GM21515 (cell line): ENCODE data around the gene TMUB1.

Experiments used
- ATAC-seq: cut with Tn5 transposase; IDR thresholded peaks from one replicate; pipeline ENCODE4 v1.9.1; 2021; ENCODE audit not compliant: unreplicated experiment

TMUB1 gene

GRCh38 chr7:151104411-151105235 is 21.3 kb upstream of the TMUB1 start:
- ATAC-seq = no peak

- ATAC-seq = no peak
Observed at GRCh38 chr7:151103973-151104372, 20.7 kb upstream of the TMUB1 start.

DNA sequence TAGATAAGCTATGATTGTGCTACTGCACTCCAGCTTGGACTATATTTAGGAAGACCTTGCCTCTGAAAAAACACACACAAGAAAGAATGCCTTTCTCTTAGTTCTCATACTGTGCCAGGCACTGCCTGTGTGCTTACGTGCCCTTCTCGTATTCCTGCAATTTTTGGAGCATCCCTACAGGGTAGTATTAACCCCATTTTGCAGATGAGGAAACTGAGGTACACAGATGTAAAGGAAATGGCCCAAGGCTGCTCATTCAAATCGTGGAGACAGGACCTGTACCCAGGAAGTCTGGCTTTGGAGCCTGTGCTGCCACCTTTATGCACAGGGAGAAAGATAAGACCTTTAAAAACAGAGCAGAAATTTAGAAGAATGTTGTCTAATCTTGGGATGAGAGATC is 19.7 kb upstream of the TMUB1 start:
- ATAC-seq = no peak

DNA sequence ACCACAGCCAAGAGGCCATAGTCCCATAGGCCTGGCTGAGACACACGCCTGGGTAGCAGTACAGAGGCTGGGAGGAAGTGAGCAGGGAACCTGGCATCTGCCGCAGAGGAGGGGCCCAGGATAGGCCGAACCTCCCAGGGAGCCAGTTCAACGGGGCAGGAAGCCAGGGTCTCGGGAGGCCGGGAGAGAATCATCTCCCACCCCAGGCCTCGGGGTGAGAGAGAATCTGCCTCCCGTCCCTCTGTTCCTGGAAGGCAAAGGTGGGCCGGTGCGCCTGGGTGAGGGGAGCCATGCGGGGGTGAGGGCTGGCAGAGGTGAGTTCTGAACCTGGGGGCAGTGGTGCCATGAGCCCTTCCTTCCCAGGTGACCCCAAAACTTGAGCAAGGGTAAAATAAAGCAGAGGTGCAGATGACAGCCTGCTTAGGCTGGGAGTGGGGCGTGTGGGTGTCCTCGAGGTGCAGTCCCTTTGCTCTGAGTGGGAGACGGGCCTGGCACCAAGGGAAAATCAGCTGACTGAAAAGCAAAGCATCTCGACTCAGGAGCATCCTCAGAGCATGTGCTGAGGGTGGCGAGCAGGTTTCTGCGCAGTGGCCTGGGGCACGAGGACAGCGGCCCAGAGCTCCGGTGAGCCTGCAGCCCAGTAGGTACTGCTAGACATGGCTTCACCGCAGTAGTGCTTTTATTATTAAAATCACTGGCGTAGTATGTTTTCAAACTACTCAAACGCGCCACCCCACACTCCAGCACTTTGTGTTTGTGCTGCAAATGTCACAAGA is 18.5 kb upstream of the TMUB1 start:
- ATAC-seq = no peak

- ATAC-seq = no peak
Observed at GRCh38 chr7:151100921-151101320, 17.6 kb upstream of the TMUB1 start.

DNA sequence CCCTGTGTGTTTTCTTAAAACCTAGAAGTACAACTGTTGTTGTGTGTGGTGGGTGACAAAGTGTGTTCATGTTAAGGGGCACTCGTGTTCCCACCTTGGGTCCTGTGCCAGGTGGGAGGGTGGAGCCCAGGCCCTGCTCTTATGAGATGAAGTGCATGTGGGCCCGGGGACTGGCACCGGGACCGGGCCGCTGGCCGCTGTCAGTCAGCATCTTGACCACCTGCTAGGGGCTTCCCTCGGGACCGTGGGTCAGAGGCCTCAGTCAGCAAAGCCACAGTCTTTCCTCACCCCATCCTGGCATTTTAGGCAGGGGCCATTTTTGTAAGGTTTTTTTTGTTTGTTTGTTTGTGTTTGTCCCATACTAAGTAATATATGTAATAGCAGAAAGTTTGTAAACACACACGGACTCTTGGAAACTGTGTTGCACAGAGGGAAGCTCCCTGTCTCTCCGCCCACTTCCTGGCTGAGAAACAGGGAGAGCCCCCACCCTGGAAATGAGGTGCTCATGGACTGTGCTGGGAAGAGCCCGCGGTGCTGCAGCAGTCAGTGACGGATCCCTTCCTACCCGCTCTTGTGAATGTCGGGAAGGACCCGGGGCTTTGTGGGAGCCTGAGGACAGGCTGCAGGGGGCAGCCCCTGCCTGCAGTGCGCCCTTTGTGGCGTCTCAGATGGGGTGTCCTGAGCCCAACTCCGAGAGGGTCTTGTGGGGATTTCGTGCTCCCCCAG is 16.4 kb upstream of the TMUB1 start:
- ATAC-seq = no peak

- no peak for ATAC-seq
Observed at GRCh38 chr7:151095828-151096475, 12.7 kb upstream of the TMUB1 start.

DNA sequence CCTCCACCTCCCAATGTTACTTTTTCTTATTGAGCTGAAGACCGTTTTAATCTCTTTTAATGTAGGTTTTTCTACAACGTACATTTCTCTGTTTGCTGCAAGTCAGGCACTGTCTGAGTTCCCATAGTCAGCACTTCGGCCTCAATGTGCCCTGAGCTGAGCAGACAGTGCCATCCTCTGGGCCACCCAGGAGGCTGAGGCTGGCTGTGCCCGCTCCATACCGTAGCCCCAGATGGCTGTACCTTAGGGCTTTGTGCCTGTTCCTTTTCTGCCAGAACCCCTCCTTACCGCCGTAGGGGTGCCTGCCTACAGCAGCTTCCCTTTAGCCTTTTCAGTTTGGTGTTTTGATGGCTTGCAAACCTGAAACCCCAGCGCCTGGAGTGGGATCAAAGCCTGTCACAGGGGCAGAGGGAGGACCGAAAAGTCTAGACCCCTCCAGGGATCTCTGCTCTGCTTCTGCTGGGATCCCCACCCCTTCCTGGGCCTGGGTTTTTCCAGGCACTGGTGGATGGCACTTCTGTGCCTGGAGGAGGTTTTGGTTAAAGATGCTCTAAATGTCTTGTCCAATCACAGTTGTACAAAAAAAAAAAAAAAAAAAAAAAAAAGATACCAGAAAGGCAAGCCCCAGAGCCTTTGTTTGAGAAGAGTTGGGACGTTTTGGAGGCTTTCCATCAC is 12.0 kb upstream of the TMUB1 start:
- ATAC-seq = no peak

- ATAC-seq = no peak
Observed at GRCh38 chr7:151094675-151095074, 11.4 kb upstream of the TMUB1 start.

DNA sequence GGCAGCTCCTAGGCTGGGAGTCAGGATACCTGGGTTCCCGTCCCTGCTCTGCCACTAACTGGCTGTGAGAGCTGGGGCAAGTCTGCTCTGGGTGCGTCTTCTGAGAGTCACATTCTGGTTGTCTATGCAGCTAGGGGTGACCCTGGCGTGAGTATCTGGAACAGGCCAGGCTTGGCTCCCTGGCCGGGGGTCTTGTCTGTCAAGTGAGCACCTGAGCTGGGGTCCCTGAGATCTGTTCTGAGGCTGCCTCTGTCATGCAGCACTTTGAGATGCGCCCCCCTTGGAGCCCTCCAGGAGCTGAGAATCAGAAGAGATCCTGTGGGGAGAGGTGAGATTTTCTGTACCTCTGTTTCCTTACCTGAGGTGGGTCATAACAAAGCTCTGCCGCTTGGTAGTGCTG is 10.5 kb upstream of the TMUB1 start:
- ATAC-seq = no peak

GRCh38 chr7:151091988-151092387 is 8.7 kb upstream of the TMUB1 start:
- no peak for ATAC-seq

DNA sequence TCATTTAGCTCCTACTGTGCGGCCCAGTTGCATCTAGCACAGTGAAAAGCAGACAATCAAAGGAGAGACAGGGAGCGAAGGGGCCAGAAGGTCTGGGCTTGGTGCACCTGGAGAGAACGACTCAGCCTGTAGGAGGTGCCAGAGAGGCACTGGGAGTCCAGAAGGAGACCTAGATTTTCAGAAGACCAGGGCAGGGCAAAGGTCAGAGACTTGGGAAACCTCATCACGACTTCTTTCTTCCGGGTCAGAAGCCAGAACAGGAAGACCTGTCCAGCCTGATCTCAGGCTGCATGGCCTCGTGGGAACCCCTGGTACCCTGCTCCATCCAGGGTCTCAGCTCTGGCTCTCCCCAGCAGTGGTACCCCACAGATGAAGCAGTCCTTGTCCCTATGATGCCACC is 8.1 kb upstream of the TMUB1 start:
- no peak for ATAC-seq

DNA sequence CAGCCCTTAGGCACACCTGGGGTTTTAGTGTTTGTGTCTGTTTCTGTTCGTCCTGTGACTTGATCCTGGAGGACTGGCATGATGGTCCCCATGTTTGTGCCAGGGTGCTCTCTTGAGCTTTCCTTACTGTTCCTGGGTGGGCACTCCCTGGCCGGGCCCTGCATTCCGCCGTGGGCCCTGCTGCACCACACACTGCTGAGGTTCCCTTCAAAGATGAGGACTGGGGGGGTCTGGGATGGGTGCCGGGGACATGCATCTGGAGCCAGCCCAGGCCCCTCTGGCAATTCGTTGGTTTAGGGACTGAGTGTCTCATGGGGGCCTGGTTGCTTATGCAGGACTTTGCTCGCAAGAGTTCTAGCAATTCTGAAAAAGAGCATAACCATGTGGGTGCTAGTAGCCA is 7.7 kb upstream of the TMUB1 start:
- no peak for ATAC-seq

GRCh38 chr7:151089893-151090730 is 6.8 kb upstream of the TMUB1 start:
- ATAC-seq = no peak

GRCh38 chr7:151088856-151089699 is 5.8 kb upstream of the TMUB1 start:
- no peak for ATAC-seq

DNA sequence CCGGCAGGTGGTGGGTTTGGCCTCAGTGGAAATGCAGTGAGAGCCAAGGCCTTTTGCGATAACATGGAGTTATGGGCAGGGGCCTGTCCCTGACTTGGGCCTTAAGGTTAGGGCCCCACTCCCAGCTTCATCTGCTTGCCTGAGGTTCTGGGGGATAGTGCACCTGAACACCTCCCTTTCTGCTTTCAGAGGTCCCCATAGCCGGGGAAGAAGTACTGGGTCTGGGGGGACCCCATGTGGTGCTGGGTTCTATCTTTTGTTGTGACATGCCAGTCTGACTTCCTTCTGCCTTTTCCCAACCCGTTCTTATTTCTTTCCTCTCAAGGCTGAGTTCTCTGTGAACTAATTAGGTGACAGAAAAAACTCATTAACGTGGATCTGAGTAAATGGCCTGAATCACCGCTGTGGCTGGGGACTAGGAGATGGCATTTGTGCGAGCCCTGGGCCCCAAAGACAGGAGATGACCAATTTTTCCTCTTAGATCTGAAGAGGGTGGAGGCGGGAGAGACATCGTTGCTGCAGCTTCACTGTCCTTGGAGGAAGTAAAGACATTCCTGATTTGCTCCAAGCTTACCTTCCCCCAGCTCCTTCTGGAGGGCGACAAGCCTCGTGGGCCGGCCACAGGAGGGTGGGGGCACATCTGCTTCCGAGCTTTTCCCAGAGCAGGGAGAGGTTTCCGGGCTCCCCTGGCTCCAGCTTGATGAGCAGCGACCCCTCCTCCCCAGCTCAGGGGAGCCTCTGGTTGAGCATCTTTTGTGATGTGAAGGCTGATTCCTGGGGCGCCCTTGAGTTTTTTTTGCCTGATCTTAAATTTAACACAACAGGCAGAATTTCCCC is 4.9 kb upstream of the TMUB1 start:
- ATAC-seq = no peak

DNA sequence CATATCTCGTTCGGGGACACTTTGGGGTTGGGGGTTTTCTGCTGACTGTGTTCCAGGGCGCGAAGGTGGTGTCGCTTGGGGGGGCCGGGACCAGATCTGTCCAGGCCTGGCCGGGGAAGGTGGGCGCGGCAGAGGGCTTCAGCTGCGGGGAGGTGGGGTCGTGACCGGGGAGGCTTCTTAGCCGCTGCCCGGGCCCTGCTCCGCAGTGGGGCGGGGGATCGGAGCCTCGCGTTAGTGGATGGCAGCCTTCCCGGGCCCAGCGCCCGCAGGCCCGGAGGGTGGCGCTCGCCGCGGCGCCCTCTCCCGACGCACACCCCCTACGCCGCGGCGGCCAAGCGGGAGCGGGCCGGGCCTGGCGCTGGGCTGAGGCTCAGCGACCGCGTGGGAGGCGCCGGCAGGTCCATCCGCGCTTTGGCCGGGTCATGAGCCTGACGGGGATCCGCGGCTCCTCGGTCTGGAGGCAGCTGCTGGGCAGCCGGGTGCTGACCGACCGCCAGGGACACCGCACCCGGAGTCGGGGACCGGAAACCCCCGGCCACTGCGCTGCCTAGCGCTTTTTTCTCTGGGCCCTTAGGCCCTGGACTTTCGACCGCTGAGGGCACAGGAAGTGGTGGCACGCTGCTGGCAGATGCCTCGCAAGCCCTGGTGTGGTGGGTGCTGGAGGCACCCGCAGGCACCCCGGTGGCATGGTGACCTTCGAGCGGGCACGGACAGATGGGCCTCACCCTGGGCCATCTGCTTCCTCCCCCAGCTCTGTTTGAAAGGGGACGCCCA is 4.1 kb upstream of the TMUB1 start:
- no peak for ATAC-seq
